Muscle of leg (tissue), 11 donors: ENCODE results near the gene POFUT1. TPM values are rescaled to one million over a fixed set of nuclear protein-coding genes. Genes with fewer than 3 reads are reported as not detected.
A peak's percentile ranks its signal among the peaks of the same experiment; 100 is the strongest.
"Not testable (repeated sequence)": the region's sequence is repeated elsewhere in the genome, so short reads cannot be mapped to it uniquely, and the experiment has no call there.

Experiments used
- DNase-seq: peaks from one replicate; pipeline ENCODE4 v3.0.0; 2013
- H3K27ac ChIP-seq: one replicate; pipeline ENCODE4 v1.5.1; 2013; ENCODE audit warnings: mild to moderate bottlenecking, low read length, control low read depth
- H3K27me3 ChIP-seq: one replicate; pipeline ENCODE4 v1.6.1; 2013; ENCODE audit warnings: low read length; ENCODE audit not compliant: control insufficient read depth, insufficient read depth
- H3K36me3 ChIP-seq: one replicate; pipeline ENCODE4 v1.6.1; 2013; ENCODE audit warnings: low read length; ENCODE audit not compliant: control insufficient read depth, insufficient read depth
- H3K4me1 ChIP-seq: one replicate; pipeline ENCODE4 v1.6.1; 2013; ENCODE audit warnings: low read length; ENCODE audit not compliant: control insufficient read depth, insufficient read depth
- H3K4me3 ChIP-seq: one replicate; pipeline ENCODE4 v1.5.1; 2013; ENCODE audit warnings: low read length, control low read depth
- H3K9me3 ChIP-seq: replicated peaks from 2 replicates; pipeline ENCODE4 v1.6.1; 2013; ENCODE audit warnings: low read depth, low read length; ENCODE audit not compliant: control insufficient read depth
- WGBS: methylation state at CpG from one replicate; pipeline ENCODE4 v1.1.5; 2013; ENCODE audit warnings: missing lambda C conversion rate; ENCODE audit not compliant: insufficient coverage; 5-methylcytosine and 5-hydroxymethylcytosine counted together
- polyA plus RNA-seq, 8 donors: library from polyadenylated mRNA; unstranded; fragments of 120-200 nt; gene quantifications; one replicate each; pipeline versions ENCODE4 v1.2.1 to v1.2.3, GENCODE V29; 2013; ENCODE audit warnings: inconsistent platforms in 1 of 8, low replicate concordance in 1 of 8; ENCODE audit not compliant: insufficient read length in 8 of 8, insufficient read depth in 1 of 8
- total RNA-seq: library from RNA; stranded (reverse); fragments of 120-200 nt; gene quantifications from one replicate; pipeline ENCODE4 v1.2.4, GENCODE V29; 2013

POFUT1 gene
- total and polyA plus RNA-seq, 9 donors: 23.2 to 39.1 (median 30.8) TPM

GRCh38 chr20:32196613-32197012, 11.1 kb upstream of the POFUT1 start:
- DNase-seq, H3K9me3 ChIP-seq, H3K4me1 ChIP-seq, H3K4me3 ChIP-seq, H3K27me3 ChIP-seq, H3K27ac ChIP-seq: not testable (repeated sequence)
- peaks cover 78% of the 10 kb centered on the region for H3K36me3 ChIP-seq
- 92% methylated on average over 4 of the region's 11 CpGs for WGBS

- H3K4me1 ChIP-seq, H3K27me3 ChIP-seq, H3K4me3 ChIP-seq, DNase-seq, H3K9me3 ChIP-seq, H3K27ac ChIP-seq: not testable (repeated sequence)
- H3K36me3 ChIP-seq: peaks cover 81% of the 10 kb centered on the region
- WGBS: 95% methylated on average over 20 of the region's 20 CpGs
These were observed 10.5 kb upstream of the POFUT1 start for GRCh38 chr20:32197136-32197535.

DNA sequence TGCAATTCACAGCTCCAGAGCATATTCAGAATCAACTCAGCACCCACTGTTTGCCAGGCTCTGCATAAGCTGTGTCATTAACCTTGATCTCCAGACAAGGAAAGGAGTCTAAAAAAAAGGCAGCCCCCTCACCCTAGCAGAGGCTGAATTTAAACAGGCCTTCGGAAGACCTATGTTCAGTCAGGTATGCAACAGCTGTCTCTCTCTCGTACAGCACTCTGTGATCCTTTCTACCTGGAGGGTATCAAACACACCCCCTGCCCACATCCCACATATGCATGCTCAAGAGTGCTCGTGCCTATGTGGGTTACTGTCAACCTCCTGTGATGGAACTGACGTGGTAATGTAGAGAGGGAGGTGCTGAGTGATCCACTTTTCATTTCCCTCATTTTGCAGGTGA, 8.7 kb upstream of the POFUT1 start:
- Histone ChIP-seq H3K9me3 (no peaks in the 10 kb centered on the region), H3K4me3 (no peak overlapping the region), H3K27me3 (no peaks in the 10 kb centered on the region), H3K36me3 (peaks cover 80% of the 10 kb centered on the region), H3K27ac (no peak overlapping the region), H3K4me1 (peaks cover 13% of the 10 kb centered on the region)
- DNase-seq: no peak
- WGBS: no CpG with 5 or more reads among the region's 4 CpGs

- Histone ChIP-seq H3K4me1 (peaks cover 35% of the 10 kb centered on the region), H3K27me3 (no peaks in the 10 kb centered on the region), H3K4me3 (no peak overlapping the region), H3K9me3 (no peaks in the 10 kb centered on the region), H3K36me3 (peaks cover 57% of the 10 kb centered on the region), H3K27ac (no peak overlapping the region)
- 86% methylated on average over 2 of the region's 4 CpGs for WGBS
- DNase-seq: no peak
These were observed 6.2 kb upstream of the POFUT1 start for GRCh38 chr20:32201296-32201976.

- Histone ChIP-seq H3K27me3 (no peaks in the 10 kb centered on the region), H3K27ac (no peak overlapping the region)
- 70% methylated on average over 2 of the region's 8 CpGs for WGBS
These were observed 5.7 kb upstream of the POFUT1 start for GRCh38 chr20:32201977-32202363.

DNA sequence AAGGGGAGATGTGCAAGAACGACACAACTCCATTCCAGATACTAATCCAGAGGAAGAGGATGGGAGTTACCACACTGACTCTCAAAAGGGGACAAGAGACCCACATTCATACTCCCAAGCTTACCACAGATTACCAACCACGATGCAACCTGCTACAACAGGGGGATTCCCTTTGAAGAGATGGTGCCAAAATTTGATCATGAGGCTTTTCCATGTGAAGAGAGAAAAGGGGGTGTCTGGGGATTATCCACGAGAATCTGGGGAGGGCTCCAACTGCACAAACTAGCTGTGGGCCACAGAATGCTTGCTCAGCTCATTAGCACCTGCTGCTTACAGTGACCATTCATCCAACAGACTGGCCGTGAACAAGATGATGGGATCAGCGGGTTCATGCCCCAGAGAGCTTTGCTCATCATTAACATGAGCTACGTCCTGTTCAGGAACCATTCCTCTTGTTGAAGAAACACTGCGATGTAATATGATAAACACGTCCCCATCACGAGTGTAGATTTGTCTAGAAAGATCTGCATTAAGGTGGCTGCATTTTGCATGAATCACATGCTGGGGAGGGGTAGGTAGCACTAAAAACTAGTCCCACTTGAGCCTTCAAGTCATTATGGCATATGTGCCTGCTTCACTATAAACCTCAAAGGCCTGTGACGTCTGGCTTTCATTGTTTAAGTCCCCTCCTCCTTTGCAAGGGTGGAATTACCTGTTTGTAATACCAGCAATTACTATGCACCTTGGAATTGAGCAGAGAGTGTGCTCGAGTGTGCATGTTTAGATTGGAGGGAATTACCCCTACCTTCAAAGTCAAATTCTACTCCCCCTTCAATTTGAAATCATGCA, 4.1 kb upstream of the POFUT1 start:
- H3K27me3 ChIP-seq: no peaks in the 10 kb centered on the region
- H3K4me1 ChIP-seq: peaks cover 47% of the 10 kb centered on the region
- H3K9me3 ChIP-seq: no peaks in the 10 kb centered on the region
- peaks cover 41% of the 10 kb centered on the region for H3K36me3 ChIP-seq
- H3K4me3 ChIP-seq: no peak overlapping the region
- 71% methylated on average over 6 of the region's 11 CpGs for WGBS
- H3K27ac ChIP-seq: no peak overlapping the region
- no peak for DNase-seq

More at GRCh38 chr20:32201977-32202363, 5.7 kb upstream of the POFUT1 start:
- peaks cover 40% of the 10 kb centered on the region for H3K4me1 ChIP-seq
- no peaks in the 10 kb centered on the region for H3K9me3 ChIP-seq
- peaks cover 51% of the 10 kb centered on the region for H3K36me3 ChIP-seq
- DNase-seq: no peak
- no peak overlapping the region for H3K4me3 ChIP-seq

DNA sequence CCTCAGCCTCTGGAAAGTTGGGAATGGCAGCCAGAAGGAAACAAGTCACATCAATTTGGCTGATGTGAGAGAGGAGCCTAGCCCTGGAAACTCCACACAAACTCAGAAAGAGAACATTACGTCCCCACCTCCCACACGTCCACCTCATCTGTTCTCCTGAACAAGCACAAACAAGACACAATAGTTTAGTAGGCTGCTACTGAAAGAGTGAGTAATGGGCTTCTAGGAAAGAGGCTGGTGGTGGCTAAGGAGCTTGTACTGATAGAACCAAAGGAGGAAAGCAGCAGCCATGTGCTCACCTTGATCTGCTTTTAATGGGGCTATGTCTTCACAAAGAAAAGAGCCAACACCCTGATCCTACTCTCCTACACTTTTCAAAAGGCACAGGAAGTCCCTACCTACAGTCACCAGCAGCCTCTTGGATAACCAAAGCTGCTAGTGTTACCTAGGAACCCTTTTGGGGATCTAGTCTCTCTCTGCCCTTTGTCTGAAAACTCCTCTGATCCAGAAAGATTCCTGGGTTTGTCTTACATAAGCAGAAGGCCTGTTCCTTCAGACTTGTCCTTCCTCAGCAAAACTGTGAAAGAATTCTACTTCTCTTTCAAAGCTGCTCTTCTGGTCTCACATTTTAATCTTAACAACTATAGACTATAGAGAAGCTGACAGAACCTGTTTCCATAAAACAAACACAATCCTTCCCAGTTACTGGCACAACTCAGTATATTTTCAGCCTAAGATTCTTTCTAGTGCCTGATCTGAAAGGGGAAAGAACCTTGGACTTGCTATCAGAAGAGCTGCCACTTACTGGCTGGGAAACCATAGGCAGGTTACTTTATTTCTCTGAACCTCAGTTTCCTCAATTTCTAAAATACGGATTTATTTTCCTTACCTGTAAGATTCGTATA, 3.2 kb upstream of the POFUT1 start:
- H3K4me1 ChIP-seq: peaks cover 53% of the 10 kb centered on the region
- no peaks in the 10 kb centered on the region for H3K27me3 ChIP-seq
- H3K36me3 ChIP-seq: peaks cover 35% of the 10 kb centered on the region
- DNase-seq: no peak
- no peaks in the 10 kb centered on the region for H3K9me3 ChIP-seq
- peak overlapping the region; percentile 81 for H3K27ac ChIP-seq
- H3K4me3 ChIP-seq: no peak overlapping the region
- WGBS: no CpG with 5 or more reads among the region's 4 CpGs

- WGBS: 66% methylated on average over 3 of the region's 5 CpGs
- peak overlapping the region; percentile 81 for H3K27ac ChIP-seq
- no peaks in the 10 kb centered on the region for H3K27me3 ChIP-seq
- H3K4me1 ChIP-seq: peaks cover 55% of the 10 kb centered on the region
- H3K36me3 ChIP-seq: peaks cover 36% of the 10 kb centered on the region
- H3K9me3 ChIP-seq: no peaks in the 10 kb centered on the region
- no peak overlapping the region for H3K4me3 ChIP-seq
- peak; percentile 29 for DNase-seq
These were observed 2.4 kb upstream of the POFUT1 start for GRCh38 chr20:32205110-32205842.

DNA sequence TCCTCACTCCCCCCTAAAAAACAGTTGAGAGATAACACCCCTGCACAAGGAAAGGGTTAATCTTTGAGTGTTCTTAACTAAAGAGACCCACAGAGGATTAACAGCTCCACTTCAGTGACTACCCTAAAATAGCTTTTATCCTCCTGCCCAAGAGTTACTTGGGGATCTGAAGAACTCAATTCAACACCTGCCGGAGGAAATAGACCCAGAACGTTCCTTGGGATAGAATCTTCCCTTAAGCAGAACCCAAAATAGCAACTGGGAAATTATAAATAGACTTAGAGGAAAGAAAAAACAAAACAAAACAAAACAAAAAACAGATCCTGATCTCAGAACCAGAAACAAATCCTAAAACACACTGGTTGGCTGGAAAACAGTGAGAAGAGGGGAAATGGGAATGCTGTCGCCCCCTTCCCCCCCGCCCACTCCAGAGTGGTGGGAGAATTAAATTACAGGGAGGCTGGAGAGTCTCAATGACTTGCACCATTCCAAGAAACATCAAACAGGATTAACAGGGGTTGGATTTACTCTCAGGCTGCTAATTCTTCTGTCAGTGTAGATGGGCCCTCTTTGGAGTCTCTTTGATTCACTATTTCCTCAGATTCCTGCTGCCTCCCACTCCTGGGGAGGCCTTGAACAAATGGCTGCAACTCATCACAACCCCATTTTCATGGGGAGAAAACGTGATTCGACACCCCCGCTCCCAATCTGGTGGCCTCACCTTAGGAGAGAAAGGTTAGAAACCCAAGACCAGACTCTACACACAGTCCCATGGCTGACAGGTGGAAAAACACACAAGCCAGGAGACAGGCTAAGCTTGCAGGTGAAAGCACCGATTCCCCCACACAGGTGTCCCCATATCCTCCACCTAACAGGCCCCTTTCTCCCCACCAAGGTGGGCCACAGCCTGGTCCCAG, 1.6 kb upstream of the POFUT1 start:
- WGBS: no CpG with 5 or more reads among the region's 8 CpGs
- peaks cover 55% of the 10 kb centered on the region for H3K4me1 ChIP-seq
- peak overlapping the region; percentile 97 for H3K4me3 ChIP-seq
- peak overlapping the region; percentile 81 for H3K27ac ChIP-seq
- no peaks in the 10 kb centered on the region for H3K27me3 ChIP-seq
- DNase-seq: peak; percentile 47
- no peaks in the 10 kb centered on the region for H3K9me3 ChIP-seq
- peaks cover 32% of the 10 kb centered on the region for H3K36me3 ChIP-seq
